ENCODE results near the gene NPC2.

DNA sequence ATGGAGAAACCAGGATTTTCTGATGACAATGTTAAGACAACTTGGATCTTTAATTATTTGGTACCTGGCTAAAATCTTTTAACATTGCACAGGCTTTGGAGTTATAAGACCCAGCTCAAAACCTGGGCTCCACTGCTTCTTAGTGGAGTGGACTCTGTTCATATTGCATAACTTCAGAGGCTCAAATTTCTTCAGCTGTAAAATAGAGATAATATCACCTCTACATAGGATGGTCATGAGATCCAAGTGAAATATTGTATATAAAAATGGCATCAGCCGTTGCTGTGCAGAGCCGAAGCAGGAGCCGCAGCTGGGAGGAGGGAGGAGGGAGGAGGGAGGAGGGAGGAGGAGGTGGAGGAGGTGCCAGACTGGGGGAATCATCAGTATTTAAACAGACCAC lies 10.5 kb downstream of the NPC2 start:
- TF ChIP-seq, protein P1, sequence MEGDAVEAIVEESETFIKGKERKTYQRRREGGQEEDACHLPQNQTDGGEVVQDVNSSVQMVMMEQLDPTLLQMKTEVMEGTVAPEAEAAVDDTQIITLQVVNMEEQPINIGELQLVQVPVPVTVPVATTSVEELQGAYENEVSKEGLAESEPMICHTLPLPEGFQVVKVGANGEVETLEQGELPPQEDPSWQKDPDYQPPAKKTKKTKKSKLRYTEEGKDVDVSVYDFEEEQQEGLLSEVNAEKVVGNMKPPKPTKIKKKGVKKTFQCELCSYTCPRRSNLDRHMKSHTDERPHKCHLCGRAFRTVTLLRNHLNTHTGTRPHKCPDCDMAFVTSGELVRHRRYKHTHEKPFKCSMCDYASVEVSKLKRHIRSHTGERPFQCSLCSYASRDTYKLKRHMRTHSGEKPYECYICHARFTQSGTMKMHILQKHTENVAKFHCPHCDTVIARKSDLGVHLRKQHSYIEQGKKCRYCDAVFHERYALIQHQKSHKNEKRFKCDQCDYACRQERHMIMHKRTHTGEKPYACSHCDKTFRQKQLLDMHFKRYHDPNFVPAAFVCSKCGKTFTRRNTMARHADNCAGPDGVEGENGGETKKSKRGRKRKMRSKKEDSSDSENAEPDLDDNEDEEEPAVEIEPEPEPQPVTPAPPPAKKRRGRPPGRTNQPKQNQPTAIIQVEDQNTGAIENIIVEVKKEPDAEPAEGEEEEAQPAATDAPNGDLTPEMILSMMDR (conservative IDR thresholded peaks at IDR 0.05; ENCODE audit: low read depth, low read length), result no peak
- TF ChIP-seq EZH2phosphoT487 (IDR thresholded peaks at IDR 0.05; ENCODE audit: borderline replicate concordance, low read length), result no peak
- no peak for TF ChIP-seq EZH2 (IDR thresholded peaks at IDR 0.05; ENCODE audit: low read length, unreplicated experiment)
